Measurements from ENCODE around the gene SMKR1. TPM values are rescaled to one million over a fixed set of nuclear protein-coding genes. Genes with fewer than 3 reads are reported as not detected.

Gene SMKR1
- total and polyA plus RNA-seq, 9 of the 15 experiments (the other 6 are each of a cell fraction or from before 2014, with no cell fraction given): 0.58 to 1.8 (median 0.93) TPM; not detected in 1

DNA sequence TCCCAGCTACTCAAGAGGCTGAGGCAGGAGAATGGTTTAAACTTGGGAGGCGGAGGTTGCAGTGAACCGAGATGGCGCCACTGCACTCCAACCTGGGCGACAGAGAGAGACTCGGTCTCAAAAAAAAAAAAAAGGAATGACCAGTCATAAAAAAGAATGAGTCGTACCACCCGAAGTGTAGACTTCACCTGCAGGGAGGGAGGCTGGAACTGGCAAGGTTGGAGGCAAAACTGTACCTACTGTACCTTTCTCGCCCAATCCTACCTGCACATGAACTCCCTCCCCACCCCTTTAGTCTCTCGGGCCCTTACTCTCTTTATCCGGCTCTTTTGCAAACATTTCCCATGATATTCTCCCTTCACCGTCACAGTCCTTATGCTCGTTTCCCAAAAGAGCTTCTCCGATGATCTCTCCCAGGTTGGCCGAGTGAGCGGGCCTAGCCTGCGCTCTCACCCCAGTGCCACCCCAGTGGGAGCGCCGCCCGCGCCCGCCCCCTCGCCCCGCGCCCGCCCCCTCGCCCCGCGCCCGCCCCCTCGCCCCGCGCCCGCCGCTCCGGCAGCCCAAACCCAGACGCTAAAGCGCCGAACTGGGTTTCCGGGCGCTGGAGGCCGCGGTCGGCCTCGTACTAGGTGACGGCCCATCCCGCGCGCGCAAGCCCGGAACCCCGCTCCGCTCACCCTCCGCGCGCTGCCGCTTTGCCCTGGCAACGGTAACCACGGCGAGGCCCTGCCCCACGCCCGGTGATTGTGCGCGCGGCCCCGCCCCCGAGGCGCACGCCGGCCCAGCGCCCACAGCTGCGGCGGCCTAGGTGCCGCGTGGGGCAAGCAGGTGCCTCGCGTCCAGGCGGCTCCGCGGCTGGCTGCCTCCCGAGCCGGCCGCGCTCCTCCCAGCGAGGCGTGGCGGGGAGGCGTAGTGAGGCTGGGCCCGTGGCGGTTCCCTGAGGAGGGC lies at the start of gene SMKR1 (continued):
- TF ChIP-seq, protein P1, sequence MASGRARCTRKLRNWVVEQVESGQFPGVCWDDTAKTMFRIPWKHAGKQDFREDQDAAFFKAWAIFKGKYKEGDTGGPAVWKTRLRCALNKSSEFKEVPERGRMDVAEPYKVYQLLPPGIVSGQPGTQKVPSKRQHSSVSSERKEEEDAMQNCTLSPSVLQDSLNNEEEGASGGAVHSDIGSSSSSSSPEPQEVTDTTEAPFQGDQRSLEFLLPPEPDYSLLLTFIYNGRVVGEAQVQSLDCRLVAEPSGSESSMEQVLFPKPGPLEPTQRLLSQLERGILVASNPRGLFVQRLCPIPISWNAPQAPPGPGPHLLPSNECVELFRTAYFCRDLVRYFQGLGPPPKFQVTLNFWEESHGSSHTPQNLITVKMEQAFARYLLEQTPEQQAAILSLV (tag; IDR thresholded peaks at IDR 0.05): no peak
- TF ChIP-seq, protein P2, sequence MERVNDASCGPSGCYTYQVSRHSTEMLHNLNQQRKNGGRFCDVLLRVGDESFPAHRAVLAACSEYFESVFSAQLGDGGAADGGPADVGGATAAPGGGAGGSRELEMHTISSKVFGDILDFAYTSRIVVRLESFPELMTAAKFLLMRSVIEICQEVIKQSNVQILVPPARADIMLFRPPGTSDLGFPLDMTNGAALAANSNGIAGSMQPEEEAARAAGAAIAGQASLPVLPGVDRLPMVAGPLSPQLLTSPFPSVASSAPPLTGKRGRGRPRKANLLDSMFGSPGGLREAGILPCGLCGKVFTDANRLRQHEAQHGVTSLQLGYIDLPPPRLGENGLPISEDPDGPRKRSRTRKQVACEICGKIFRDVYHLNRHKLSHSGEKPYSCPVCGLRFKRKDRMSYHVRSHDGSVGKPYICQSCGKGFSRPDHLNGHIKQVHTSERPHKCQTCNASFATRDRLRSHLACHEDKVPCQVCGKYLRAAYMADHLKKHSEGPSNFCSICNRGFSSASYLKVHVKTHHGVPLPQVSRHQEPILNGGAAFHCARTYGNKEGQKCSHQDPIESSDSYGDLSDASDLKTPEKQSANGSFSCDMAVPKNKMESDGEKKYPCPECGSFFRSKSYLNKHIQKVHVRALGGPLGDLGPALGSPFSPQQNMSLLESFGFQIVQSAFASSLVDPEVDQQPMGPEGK (CRISPR knock-in tag; IDR thresholded peaks at IDR 0.05; ENCODE audit: borderline replicate concordance): no peak
- TF ChIP-seq THRAP3 (IDR thresholded peaks at IDR 0.05; ENCODE audit: borderline replicate concordance): no peak
- TF ChIP-seq SUPT5H (IDR thresholded peaks at IDR 0.05): no peak
- peak; percentile 49 for TF ChIP-seq NEUROD1 (IDR thresholded peaks at IDR 0.05; ENCODE audit: borderline replicate concordance, low read depth, low read length, partially characterized antibody)
- TF ChIP-seq NRF1 (conservative IDR thresholded peaks at IDR 0.05 in 1 of 2, IDR thresholded peaks at IDR 0.05 in 1 of 2): peak in 1 of 2 experiments; percentile 65; a peak in 2 of 4 replicates
- TF ChIP-seq, protein P3, sequence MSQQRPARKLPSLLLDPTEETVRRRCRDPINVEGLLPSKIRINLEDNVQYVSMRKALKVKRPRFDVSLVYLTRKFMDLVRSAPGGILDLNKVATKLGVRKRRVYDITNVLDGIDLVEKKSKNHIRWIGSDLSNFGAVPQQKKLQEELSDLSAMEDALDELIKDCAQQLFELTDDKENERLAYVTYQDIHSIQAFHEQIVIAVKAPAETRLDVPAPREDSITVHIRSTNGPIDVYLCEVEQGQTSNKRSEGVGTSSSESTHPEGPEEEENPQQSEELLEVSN (IDR thresholded peaks at IDR 0.05; ENCODE audit: borderline replicate concordance in 1 of 2, extremely low read depth in 1 of 2, insufficient read depth in 1 of 2, insufficient read length in 1 of 2, low read depth in 1 of 2, low read length in 1 of 2, poor library complexity in 1 of 2, severe bottlenecking in 1 of 2): peak in 1 of 2 experiments; percentile 73
- TF ChIP-seq DMBX1 (CRISPR knock-in tag; IDR thresholded peaks at IDR 0.05; ENCODE audit: borderline replicate concordance): no peak
- no peak for TF ChIP-seq SRF (CRISPR knock-in tag; IDR thresholded peaks at IDR 0.05)
- TF ChIP-seq GABPA (tag; conservative IDR thresholded peaks at IDR 0.05; ENCODE audit: low read depth): peak; percentile 45
- peak; percentile 83 for TF ChIP-seq L3MBTL2 (IDR thresholded peaks at IDR 0.05)
- TF ChIP-seq CAMTA2 (CRISPR knock-in tag; conservative IDR thresholded peaks at IDR 0.05): 0 out of 2 replicates have a peak, but pooled peaks have one; percentile 15
- TF ChIP-seq MYC (IDR thresholded peaks at IDR 0.05; ENCODE audit: low read depth, low read length): 0 out of 2 replicates have a peak, but pooled peaks have one; percentile 12
- no peak for TF ChIP-seq MYC (CRISPR knock-in tag; IDR thresholded peaks at IDR 0.05; ENCODE audit: borderline replicate concordance, low read depth)
- TF ChIP-seq, protein P4, sequence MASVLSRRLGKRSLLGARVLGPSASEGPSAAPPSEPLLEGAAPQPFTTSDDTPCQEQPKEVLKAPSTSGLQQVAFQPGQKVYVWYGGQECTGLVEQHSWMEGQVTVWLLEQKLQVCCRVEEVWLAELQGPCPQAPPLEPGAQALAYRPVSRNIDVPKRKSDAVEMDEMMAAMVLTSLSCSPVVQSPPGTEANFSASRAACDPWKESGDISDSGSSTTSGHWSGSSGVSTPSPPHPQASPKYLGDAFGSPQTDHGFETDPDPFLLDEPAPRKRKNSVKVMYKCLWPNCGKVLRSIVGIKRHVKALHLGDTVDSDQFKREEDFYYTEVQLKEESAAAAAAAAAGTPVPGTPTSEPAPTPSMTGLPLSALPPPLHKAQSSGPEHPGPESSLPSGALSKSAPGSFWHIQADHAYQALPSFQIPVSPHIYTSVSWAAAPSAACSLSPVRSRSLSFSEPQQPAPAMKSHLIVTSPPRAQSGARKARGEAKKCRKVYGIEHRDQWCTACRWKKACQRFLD (CRISPR knock-in tag; IDR thresholded peaks at IDR 0.05): no peak
- TF ChIP-seq, protein P5, sequence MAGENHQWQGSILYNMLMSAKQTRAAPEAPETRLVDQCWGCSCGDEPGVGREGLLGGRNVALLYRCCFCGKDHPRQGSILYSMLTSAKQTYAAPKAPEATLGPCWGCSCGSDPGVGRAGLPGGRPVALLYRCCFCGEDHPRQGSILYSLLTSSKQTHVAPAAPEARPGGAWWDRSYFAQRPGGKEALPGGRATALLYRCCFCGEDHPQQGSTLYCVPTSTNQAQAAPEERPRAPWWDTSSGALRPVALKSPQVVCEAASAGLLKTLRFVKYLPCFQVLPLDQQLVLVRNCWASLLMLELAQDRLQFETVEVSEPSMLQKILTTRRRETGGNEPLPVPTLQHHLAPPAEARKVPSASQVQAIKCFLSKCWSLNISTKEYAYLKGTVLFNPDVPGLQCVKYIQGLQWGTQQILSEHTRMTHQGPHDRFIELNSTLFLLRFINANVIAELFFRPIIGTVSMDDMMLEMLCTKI (IDR thresholded peaks at IDR 0.05; ENCODE audit: partially characterized antibody): no peak
- TF ChIP-seq TAF1 (IDR thresholded peaks at IDR 0.05; ENCODE audit: control insufficient read depth, extremely low read depth, insufficient read depth, low read length, severe bottlenecking): no peak
- TF ChIP-seq TCF7L2 (IDR thresholded peaks at IDR 0.05; ENCODE audit: low read depth, low read length): no peak
